SK-N-SH treated with all-trans-retinoic acid at 6 μM for 48 hours (cell line): Measurements from ENCODE around the gene OLFML2A.

Source experiments
- PATZ1 ChIP-seq: fragments of 250-450 bp; sonication (Bioruptor Pico); IDR thresholded peaks from 2 replicates; pipeline ENCODE4 v1.8.0; 2020; ENCODE audit warnings: mild to moderate bottlenecking, moderate library complexity, borderline replicate concordance
- POU6F1 ChIP-seq: fragments of 250-450 bp; sonication (Bioruptor Pico); IDR thresholded peaks from 2 replicates; pipeline ENCODE4 v1.8.0; 2021; ENCODE audit warnings: low read depth, mild to moderate bottlenecking, moderate library complexity, borderline replicate concordance

DNA sequence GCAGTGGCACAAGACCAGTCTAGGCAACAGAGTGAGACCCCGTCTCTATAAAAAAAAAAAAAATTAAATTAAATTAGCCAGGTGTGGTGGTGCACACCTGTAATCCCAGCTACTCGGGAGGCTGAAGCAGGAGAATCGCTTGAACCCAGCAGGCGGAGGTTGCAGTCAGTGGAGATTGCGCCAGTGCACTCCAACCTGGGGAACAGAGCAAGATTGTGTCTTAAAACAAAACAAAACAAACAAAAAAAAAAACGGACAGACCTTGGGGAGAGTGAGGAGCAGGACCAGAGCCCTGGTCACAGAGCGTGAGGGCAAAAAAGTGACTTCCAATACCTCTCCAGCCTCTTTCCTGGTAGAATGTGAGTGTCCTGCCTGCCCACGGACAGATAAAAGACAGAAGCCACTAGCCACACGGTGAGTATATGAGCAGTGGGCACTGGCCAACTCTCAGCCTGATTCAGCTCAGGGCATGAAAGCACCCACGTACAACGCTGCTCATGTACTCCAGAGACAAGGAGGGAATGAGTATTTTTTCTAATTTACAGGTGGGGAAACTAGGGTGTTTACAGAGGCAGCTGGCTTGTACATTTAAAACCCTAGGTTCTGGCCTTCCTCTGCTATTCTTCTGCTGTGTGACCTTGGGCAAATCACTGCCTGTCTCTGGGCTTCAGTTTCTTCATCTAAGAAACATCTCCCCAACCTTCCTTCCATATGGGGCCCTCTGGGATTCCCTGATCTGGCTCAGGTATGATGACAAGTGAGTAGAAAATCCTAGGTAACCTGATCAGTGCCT lies 1.8 kb downstream of the OLFML2A start:
- no peak for TF ChIP-seq POU6F1 (CRISPR knock-in tag)
- no peak for TF ChIP-seq PATZ1 (CRISPR knock-in tag)
